Ramos (cell line): ENCODE measurements around the gene TSPAN2.

Source experiments
- in situ Hi-C: fragments of 300-500 bp; cut with MboI; formaldehyde crosslinking; loops from one replicate; pipeline ENCODE4 v1.14.3; 2022; ENCODE audit warnings: low sequenced_read_pairs; ENCODE audit not compliant: unreplicated experiment

The TSPAN2 gene

DNA sequence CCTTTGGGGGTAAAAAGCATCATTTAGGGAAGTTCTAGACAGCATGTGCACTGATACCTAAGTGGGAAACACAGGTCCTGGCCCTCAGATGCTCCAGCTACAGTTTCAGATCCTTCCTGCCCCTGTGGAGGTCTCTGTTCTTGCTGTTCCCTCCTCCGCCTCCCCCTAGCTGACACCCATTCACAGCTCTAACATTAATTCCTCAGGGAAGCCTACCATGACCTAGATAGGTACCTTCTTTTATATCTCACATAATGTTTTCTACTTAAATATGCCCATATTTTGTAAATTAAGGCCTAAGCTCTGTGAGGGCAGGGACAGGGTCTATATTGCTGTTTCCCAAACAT lies 11.3 kb downstream of the TSPAN2 start:
- in situ Hi-C loops: no loop called here

DNA sequence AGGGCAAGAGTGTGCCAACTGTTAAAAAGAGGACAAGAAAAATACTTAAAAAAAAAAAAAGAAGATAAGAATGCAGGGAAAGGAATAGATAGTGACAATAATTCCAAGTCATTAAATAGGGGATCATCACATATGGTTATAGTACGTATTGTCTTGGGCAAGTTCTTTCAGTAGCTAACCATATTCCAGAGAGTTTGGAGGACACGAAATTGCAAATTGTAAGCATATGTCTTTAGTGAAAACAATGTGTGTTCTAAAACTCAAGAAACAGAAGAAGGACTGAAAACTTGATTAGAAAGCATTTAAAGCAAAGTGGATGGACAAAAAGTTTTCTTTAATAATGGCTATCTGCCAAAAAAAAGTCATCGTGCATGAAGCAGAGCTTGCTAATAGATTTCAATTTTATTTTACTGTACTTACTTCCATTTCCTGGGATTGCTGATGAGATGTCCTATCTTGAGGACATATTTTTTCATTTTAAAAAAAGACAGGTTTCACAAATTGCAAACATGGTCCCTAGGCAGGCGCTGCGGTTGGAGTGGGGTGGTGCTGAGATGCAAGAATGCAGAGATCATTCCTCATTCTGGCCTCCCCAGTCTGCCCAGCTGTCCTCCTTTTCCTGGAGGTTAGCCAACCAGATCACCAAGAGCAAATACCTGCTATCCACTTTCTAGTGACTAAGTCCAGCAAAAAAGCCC lies 11.9 kb downstream of the TSPAN2 start:
- in situ Hi-C loops: no loop called here

DNA sequence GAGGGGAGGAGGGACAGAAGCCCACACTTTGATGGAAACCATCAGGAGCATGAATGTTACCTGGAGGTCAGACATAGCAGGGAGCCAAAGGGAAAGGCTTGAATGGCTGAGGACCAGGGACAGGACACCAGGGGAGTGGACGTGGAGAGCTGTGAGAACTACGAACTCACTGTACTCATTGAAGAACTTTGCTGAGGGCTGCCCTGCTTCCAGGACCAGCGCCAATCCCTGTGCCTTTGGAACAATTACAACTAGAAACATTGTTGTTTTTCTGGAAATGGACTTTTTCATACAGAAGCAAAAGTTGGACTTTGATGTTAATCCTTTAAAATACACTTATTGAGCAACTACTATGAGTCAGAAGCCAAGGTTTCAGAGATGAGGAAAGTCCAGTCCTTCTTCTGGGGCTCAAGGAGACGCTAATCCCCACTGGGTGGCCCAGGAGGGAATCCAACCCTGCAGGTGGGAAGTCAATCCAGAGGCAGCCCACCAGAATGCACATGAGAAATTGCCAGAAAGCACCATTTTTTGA lies 12.9 kb downstream of the TSPAN2 start:
- in situ Hi-C loops: no loop called here

DNA sequence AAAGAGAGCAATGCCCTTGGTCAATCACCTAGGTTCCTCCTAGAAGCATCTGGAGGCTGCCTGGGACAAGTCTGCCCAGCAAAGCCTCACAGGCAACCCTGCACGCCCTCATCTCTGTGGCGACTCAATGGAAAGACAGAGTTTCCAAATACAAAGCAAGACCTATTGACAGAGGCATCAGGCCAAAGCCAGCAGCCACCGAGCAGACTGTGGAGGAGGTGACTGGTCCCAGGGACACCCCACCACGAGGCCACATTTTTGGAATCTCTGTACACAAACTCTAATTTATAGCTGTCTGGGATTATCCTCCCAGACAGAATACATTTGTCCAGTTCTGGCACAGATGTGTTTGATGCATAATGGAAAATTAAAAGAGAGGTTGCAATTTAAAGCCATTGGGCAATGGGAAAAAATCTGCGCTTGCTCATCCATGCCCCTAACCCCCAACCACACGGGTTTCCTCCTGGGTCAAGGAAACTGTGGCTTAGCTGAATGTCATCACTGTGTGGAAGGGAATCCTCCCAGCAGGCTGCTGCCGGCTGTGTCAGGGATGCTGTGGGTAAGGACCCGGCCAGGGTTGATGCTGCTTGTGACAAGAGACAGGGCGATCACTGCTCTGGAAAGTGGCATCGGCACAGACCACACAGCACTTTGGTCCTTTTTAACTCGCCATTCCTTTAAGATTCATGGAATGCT lies 14.3 kb downstream of the TSPAN2 start:
- in situ Hi-C loops: no loop called here

- in situ Hi-C loops: no loop called here
Measured at GRCh38 chr1:115073298-115074087, 15.8 kb downstream of the TSPAN2 start.

GRCh38 chr1:115071012-115071664 lies 18.2 kb downstream of the TSPAN2 start:
- in situ Hi-C loops: no loop called here

DNA sequence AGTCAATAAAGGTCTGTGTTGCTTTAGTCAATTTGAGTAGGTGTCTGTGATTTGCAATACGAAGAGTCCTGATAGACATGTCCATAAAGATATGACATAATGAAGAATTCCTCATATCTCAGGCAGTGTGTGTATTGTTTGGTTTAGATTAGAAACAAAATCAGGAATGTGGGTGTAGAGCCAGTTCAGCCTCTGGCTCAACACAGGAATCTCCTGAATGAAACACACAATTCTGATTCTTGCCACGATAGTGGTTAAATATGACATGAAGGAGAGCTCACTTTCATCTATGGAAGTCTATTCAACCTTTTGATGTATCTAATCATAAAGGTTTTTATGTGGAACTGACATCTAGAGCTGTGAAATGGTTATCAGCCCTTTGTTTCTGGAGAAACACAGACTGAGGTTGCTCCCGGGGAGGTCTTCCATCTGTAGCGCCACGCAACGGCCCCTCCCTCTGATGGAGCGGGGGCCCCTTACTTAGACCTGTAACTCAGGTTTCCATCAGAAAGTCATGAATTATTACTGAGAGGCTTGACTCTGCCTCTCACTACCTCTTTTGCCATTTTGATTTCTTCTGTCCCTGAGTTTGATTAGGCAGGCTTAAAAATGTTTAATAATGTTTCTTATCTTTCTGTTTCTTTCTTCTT lies 19.5 kb downstream of the TSPAN2 start:
- in situ Hi-C loops: no loop called here

GRCh38 chr1:115068826-115069585 lies 20.3 kb downstream of the TSPAN2 start:
- in situ Hi-C loops: no loop called here

- in situ Hi-C loops: no loop called here
Measured at GRCh38 chr1:115067161-115067859, 22.0 kb downstream of the TSPAN2 start.

DNA sequence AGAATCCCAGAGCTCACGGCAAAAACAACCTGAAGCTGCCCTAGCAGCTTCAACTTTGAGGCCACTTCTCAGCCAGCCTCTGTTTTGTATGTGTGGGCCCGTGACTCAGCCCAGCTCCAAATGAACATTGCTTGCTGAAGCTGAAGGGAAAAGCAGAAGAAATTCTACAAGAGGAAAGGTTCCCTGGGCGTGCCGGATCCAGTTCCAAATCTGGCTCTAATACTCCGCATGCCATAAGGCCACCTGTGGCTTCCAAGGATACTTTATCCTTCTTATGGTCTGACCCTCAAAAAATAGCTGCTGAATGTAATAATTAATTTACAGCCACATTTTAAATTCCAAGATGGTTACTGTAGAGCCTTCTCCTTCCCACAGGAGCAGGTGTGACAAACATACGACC lies 24.3 kb downstream of the TSPAN2 start:
- in situ Hi-C loops: no loop called here

- in situ Hi-C loops: no loop called here
Measured at GRCh38 chr1:115064461-115064860, 24.8 kb downstream of the TSPAN2 start.

- in situ Hi-C loops: no loop called here
Measured at GRCh38 chr1:115063228-115063901, 25.9 kb downstream of the TSPAN2 start.

DNA sequence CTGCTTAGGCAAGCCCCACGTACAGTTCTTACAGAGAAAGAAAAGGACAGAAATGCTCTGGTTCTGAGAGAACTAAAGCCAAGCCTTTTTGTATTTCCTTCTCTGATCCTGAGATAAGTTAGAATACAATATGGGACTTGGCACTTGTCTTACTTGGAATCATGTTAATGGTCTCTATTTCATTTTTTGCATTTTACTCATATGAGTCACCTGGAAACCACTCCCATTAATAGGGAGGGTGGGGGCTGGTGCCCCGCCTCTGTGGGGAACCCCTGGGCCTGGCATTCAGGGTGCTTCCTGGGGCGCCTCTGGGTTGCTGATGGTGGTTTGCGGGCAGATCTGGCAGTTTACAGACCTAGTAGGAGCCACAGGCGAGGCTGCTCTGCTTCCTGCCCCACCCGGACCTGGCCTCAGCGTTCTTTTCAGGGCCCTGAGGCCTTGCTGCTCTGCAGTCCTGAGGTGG lies 26.7 kb downstream of the TSPAN2 start:
- in situ Hi-C loops: no loop called here

DNA sequence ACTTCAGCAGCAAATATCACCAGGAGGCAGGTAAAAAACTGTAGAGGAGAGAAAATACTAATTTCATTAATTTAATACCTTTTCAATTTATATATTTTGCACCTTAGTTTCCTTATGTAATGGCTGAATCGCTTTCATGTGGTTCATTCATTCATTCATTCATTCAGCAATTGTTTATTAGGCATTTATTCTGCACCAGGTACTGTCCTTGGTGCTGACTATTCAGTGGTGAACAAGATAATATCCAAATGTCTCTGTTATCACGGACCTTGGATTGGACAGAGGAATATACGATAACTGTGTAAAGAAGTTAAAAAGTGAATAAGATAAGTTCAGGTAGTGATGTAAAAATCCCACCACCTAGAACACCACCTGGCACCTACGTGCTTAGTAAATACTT lies 28.8 kb downstream of the TSPAN2 start:
- in situ Hi-C loops: no loop called here

DNA sequence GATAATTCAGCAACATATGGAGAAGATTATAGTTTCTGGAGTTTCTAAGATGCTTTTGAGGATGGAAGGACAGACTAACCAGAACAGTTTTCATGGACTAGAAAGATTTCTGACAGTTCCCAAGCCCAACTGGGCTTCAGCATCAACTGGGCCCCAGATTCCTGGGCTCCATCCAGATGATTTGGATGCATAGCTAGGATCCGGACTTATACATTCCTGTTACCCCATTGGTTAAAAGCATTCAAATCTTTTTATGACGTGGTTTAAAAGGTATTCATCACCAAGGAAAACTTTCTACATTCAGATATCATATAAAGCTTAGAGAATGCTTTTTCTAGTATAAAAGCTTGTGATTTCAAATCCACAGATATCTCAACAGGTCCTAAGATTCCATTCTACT lies 30.0 kb downstream of the TSPAN2 start:
- in situ Hi-C loops: no loop called here

DNA sequence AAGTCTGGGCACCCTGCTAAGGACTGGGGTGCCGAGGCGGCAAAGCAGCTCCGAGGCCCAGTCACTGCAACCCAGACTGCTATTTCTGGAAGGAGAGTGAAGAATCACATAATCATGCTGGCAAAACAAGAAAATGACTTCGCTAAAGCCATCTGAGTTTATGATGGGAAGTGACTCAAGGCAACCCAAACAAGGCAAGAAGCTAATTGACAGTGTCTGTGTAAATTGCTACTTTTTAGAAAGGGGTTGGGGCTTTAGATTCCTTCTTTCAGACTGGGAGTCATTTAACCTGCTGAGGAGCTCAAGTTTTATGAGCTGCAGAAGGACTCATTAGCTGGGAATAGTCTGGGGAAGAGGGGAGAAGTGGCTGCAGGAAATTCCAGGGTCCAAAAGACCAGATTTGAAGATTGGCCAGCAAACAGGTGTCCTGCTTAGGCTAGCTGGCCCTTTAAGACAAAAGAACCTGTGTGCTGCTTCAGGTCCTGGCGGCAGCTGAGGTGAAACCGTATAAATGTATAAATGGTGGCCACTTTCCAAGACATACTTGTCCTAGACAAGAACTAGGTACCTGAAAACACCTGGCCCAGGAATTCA lies 31.5 kb downstream of the TSPAN2 start:
- in situ Hi-C loops: no loop called here

- in situ Hi-C loops: no loop called here
Measured at GRCh38 chr1:115056395-115056798, 32.9 kb downstream of the TSPAN2 start.
